Heart left ventricle (tissue), 13 donors: ENCODE data around the gene ICE1.

Source experiments
- POLR2A ChIP-seq, 2 donors: fragments of 450-650 bp; IDR thresholded peaks; one replicate each; pipeline ENCODE4 v1.6.1; 2017; ENCODE audit warnings: antibody characterized with exemption in 2 of 2, mild to moderate bottlenecking in 2 of 2, moderate library complexity in 2 of 2
- TF ChIP-seq, protein P1 (sequence below), 12 donors: fragments of 200-600 bp; sonication (generic) in 4 of 12; IDR thresholded peaks; one replicate each; pipeline versions ENCODE4 v1.5.0 to v1.8.0; 2018 to 2022; ENCODE audit warnings: antibody characterized with exemption in 12 of 12, mild to moderate bottlenecking in 5 of 12
- donor health status: ischemic (EF 13 %, LVEDD 7.1; RV severe dilation, severe dysfunction).
- donor health status: DM: no; HTN: yes; CAD: no.
- donor health status: DM: no; HTN: no; CAD: no.
- donor health status: ischemic (EF 25% LVEDD 6.9; RV normal size, moderate dysfunction).
- donor health status: ischemic (EF 25% LVEDD 5.7; RV mildly dilated, moderate dysfunction).
- donor health status: ischemic (EF 35%, LVEDD 5.7; RV mildly dilated, moderate dysfunction).
- donor health status: nonischemic (EF 11% LVEDD 7.7; RV severe dilation, severe dysfunction).
- donor health status: DM: yes; HTN: yes; CAD: no.
- donor health status: PGD.
- donor health status: ischemic (EF 29% LVEDD 5.4; RV normal size, mild dysfunction).
- donor health status: nonischemic (EF 23%, LVEDD 6.1; RV moderate dilation, normal function).

DNA sequence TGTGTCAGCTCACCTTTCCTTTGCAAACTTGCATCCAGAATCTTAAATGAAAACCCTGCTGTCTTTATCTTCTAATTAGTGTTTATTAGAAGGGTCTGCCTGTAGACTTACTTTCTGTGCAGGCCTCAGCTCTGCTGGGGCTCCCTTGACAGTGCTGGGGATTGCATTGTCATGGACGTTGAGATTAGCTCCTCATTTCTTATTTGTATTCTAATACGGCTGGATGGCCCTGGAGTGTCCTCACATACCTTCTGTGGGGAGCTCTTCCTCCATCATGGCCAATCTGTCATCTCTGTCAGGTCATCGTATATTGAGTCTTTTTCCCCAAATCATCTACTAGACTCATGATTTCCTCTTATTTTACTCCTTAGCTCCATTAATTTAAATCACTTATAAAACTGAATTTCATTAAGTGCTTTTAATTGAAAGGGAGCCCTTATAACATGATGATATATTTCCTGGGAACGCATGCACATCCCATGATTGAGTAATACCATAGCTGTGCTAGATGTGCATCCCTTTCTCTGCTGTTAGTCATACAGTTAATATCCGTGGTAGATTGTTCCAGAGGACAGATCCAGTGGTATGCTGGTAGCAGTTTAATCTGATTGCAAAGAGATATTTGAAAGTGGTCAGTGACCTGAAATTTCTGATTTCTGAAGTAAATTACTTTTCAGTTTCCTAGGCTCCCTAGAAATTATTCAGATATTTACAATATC lies 61.6 kb downstream of the ICE1 start:
- TF ChIP-seq, protein P1, sequence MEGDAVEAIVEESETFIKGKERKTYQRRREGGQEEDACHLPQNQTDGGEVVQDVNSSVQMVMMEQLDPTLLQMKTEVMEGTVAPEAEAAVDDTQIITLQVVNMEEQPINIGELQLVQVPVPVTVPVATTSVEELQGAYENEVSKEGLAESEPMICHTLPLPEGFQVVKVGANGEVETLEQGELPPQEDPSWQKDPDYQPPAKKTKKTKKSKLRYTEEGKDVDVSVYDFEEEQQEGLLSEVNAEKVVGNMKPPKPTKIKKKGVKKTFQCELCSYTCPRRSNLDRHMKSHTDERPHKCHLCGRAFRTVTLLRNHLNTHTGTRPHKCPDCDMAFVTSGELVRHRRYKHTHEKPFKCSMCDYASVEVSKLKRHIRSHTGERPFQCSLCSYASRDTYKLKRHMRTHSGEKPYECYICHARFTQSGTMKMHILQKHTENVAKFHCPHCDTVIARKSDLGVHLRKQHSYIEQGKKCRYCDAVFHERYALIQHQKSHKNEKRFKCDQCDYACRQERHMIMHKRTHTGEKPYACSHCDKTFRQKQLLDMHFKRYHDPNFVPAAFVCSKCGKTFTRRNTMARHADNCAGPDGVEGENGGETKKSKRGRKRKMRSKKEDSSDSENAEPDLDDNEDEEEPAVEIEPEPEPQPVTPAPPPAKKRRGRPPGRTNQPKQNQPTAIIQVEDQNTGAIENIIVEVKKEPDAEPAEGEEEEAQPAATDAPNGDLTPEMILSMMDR (IDR thresholded peaks at IDR 0.05): no peak
- no peak for TF ChIP-seq POLR2A (IDR thresholded peaks at IDR 0.05)
